Heart left ventricle (tissue), 13 donors: Measurements from ENCODE around the gene DIP2C.

Experiments
- POLR2A ChIP-seq, 2 donors: fragments of 450-650 bp; IDR thresholded peaks; one replicate each; pipeline ENCODE4 v1.6.1; 2017; ENCODE audit warnings: antibody characterized with exemption in 2 of 2, mild to moderate bottlenecking in 2 of 2, moderate library complexity in 2 of 2
- TF ChIP-seq, protein P1 (sequence below), 12 donors: fragments of 200-600 bp; sonication (generic) in 4 of 12; IDR thresholded peaks; one replicate each; pipeline versions ENCODE4 v1.5.0 to v1.8.0; 2018 to 2022; ENCODE audit warnings: antibody characterized with exemption in 12 of 12, mild to moderate bottlenecking in 5 of 12
- donor health status: ischemic (EF 13 %, LVEDD 7.1; RV severe dilation, severe dysfunction).
- donor health status: DM: no; HTN: yes; CAD: no.
- donor health status: DM: no; HTN: no; CAD: no.
- donor health status: ischemic (EF 25% LVEDD 6.9; RV normal size, moderate dysfunction).
- donor health status: ischemic (EF 25% LVEDD 5.7; RV mildly dilated, moderate dysfunction).
- donor health status: ischemic (EF 35%, LVEDD 5.7; RV mildly dilated, moderate dysfunction).
- donor health status: nonischemic (EF 11% LVEDD 7.7; RV severe dilation, severe dysfunction).
- donor health status: DM: yes; HTN: yes; CAD: no.
- donor health status: PGD.
- donor health status: ischemic (EF 29% LVEDD 5.4; RV normal size, mild dysfunction).
- donor health status: nonischemic (EF 23%, LVEDD 6.1; RV moderate dilation, normal function).

DNA sequence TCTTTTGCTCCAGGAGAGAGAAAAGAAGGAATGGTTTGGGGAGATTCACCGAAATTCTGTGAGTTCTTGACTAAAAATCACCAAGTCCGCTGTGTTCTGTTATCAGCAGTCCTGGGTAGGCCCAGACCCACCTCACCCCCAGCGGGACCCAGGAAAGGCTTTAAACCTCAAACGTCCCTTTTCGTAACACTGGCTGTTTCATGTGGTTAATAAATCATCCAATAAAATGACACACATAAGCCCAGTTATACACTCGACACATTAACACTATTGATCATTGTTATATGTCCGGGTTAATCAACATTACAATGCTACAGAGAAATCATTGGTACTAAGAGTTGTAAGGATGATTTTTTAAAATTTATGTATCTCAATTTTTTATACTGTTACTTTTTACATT lies 25.2 kb downstream of the DIP2C start:
- TF ChIP-seq, protein P1, sequence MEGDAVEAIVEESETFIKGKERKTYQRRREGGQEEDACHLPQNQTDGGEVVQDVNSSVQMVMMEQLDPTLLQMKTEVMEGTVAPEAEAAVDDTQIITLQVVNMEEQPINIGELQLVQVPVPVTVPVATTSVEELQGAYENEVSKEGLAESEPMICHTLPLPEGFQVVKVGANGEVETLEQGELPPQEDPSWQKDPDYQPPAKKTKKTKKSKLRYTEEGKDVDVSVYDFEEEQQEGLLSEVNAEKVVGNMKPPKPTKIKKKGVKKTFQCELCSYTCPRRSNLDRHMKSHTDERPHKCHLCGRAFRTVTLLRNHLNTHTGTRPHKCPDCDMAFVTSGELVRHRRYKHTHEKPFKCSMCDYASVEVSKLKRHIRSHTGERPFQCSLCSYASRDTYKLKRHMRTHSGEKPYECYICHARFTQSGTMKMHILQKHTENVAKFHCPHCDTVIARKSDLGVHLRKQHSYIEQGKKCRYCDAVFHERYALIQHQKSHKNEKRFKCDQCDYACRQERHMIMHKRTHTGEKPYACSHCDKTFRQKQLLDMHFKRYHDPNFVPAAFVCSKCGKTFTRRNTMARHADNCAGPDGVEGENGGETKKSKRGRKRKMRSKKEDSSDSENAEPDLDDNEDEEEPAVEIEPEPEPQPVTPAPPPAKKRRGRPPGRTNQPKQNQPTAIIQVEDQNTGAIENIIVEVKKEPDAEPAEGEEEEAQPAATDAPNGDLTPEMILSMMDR (IDR thresholded peaks at IDR 0.05): no peak
- TF ChIP-seq POLR2A (IDR thresholded peaks at IDR 0.05): no peak
